Prostate gland (tissue), 2 donors: ENCODE measurements around the gene PET117.

Source experiments
- POLR2A ChIP-seq: fragments of 450-650 bp; IDR thresholded peaks from one replicate; pipeline ENCODE4 v1.6.1; 2016; ENCODE audit warnings: antibody characterized with exemption, mild to moderate bottlenecking
- POLR2AphosphoS5 ChIP-seq: sonication (generic); formaldehyde crosslinking; IDR thresholded peaks from one replicate; pipeline ENCODE4 v1.6.1; 2017; ENCODE audit warnings: antibody characterized with exemption
- TF ChIP-seq, protein P1 (sequence below), 4 experiments: fragments of 200-600 bp in 2 of 4; fragments of 450-650 bp in 2 of 4; sonication (generic) in 2 of 4; IDR thresholded peaks; 1 replicate in 3 of 4; 2 replicates in 1 of 4; pipeline ENCODE4 v1.5.1; 2016 to 2019; ENCODE audit warnings: antibody characterized with exemption in 4 of 4, mild to moderate bottlenecking in 2 of 4, moderate library complexity in 2 of 4

DNA sequence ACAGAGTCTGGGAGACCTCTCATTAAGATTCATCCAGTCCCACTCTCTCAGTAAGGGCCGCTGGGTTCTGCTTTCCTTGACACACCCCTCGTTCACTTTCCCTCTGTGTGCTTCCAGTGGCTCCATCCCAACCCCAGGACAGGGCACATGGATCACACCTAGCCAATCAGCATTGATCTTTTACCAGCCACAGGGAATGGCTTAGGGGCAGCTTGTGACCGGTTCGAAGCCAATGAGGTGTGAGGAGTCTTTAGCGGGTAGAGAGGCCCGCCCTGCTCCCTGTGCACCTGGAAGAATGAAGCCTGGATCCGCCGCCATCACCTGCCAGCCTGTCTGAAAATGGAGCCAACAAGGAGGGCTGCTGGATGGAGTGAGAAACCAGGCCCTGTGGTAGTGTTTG is 44.8 kb upstream of the PET117 start:
- TF ChIP-seq, protein P1, sequence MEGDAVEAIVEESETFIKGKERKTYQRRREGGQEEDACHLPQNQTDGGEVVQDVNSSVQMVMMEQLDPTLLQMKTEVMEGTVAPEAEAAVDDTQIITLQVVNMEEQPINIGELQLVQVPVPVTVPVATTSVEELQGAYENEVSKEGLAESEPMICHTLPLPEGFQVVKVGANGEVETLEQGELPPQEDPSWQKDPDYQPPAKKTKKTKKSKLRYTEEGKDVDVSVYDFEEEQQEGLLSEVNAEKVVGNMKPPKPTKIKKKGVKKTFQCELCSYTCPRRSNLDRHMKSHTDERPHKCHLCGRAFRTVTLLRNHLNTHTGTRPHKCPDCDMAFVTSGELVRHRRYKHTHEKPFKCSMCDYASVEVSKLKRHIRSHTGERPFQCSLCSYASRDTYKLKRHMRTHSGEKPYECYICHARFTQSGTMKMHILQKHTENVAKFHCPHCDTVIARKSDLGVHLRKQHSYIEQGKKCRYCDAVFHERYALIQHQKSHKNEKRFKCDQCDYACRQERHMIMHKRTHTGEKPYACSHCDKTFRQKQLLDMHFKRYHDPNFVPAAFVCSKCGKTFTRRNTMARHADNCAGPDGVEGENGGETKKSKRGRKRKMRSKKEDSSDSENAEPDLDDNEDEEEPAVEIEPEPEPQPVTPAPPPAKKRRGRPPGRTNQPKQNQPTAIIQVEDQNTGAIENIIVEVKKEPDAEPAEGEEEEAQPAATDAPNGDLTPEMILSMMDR (IDR thresholded peaks at IDR 0.05): no peak
- TF ChIP-seq POLR2A (no peak), POLR2AphosphoS5 (no peak)
